ENCODE data around the gene PTPMT1.
A peak's percentile ranks its signal among the peaks of the same experiment; 100 is the strongest.
"Not testable (repeated sequence)": the region's sequence is repeated elsewhere in the genome, so short reads cannot be mapped to it uniquely, and the experiment has no call there.

Gene PTPMT1, protein sequence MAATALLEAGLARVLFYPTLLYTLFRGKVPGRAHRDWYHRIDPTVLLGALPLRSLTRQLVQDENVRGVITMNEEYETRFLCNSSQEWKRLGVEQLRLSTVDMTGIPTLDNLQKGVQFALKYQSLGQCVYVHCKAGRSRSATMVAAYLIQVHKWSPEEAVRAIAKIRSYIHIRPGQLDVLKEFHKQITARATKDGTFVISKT
- long read RNA-seq, donor 1, transcript PTPMT1-203 (2 exons, 1,014 nt), result minor isoform, 9 of 102 reads
- long read RNA-seq, donor 1, transcript PTPMT1-202 (4 exons, 768 nt), result major isoform, 54 of 102 reads
- long read RNA-seq, donor 1, transcript PTPMT1-201 (3 exons, 928 nt), result minor isoform, 21 of 102 reads
- long read RNA-seq, donor 1, transcript PTPMT1-205 (3 exons, 1,611 nt), result minor isoform, 6 of 102 reads
- long read RNA-seq, donor 1, partial matches to known transcripts, result 12 of 102 reads
- long read RNA-seq, donor 1, other reads (novel, unspliced or antisense), result 0 of 102 reads
- long read RNA-seq, donor 2, transcript PTPMT1-203 (2 exons, 1,014 nt), result minor isoform, 7 of 68 reads
- long read RNA-seq, donor 2, transcript PTPMT1-202 (4 exons, 768 nt), result major isoform, 33 of 68 reads
- long read RNA-seq, donor 2, transcript PTPMT1-205 (3 exons, 1,611 nt), result minor isoform, 8 of 68 reads
- long read RNA-seq, donor 2, transcript PTPMT1-201 (3 exons, 928 nt), result minor isoform, 14 of 68 reads
- long read RNA-seq, donor 2, partial matches to known transcripts, result 6 of 68 reads
- long read RNA-seq, donor 2, other reads (novel, unspliced or antisense), result 0 of 68 reads
- long read RNA-seq, donor 3, transcript PTPMT1-202 (4 exons, 768 nt), result major isoform, 17 of 34 reads
- long read RNA-seq, donor 3, transcript PTPMT1-201 (3 exons, 928 nt), result minor isoform, 14 of 34 reads
- long read RNA-seq, donor 3, partial matches to known transcripts, result 0 of 34 reads
- long read RNA-seq, donor 3, other reads (novel, unspliced or antisense), result 0 of 34 reads
- long read RNA-seq, donor 4, transcript PTPMT1-201 (3 exons, 928 nt), result minor isoform, 15 of 63 reads
- long read RNA-seq, donor 4, transcript PTPMT1-202 (4 exons, 768 nt), result major isoform, 19 of 63 reads
- long read RNA-seq, donor 4, transcript PTPMT1-203 (2 exons, 1,014 nt), result minor isoform, 5 of 63 reads
- long read RNA-seq, donor 4, transcript PTPMT1-205 (3 exons, 1,611 nt), result minor isoform, 5 of 63 reads
- long read RNA-seq, donor 4, partial matches to known transcripts, result 19 of 63 reads
- long read RNA-seq, donor 4, other reads (novel, unspliced or antisense), result 0 of 63 reads
- long read RNA-seq, donor 5, transcript PTPMT1-202 (4 exons, 768 nt), result major isoform, 26 of 63 reads
- long read RNA-seq, donor 5, transcript PTPMT1-203 (2 exons, 1,014 nt), result minor isoform, 5 of 63 reads
- long read RNA-seq, donor 5, transcript PTPMT1-205 (3 exons, 1,611 nt), result minor isoform, 9 of 63 reads
- long read RNA-seq, donor 5, transcript PTPMT1-201 (3 exons, 928 nt), result minor isoform, 11 of 63 reads
- long read RNA-seq, donor 5, partial matches to known transcripts, result 12 of 63 reads
- long read RNA-seq, donor 5, other reads (novel, unspliced or antisense), result 0 of 63 reads
- long read RNA-seq, donor 6, transcript PTPMT1-201 (3 exons, 928 nt), result minor isoform, 18 of 72 reads
- long read RNA-seq, donor 6, transcript PTPMT1-203 (2 exons, 1,014 nt), result minor isoform, 11 of 72 reads
- long read RNA-seq, donor 6, transcript PTPMT1-202 (4 exons, 768 nt), result major isoform, 32 of 72 reads
- long read RNA-seq, donor 6, partial matches to known transcripts, result 7 of 72 reads
- long read RNA-seq, donor 6, other reads (novel, unspliced or antisense), result 0 of 72 reads
- long read RNA-seq, donor 7, transcript PTPMT1-201 (3 exons, 928 nt), result minor isoform, 30 of 109 reads
- long read RNA-seq, donor 7, transcript PTPMT1-203 (2 exons, 1,014 nt), result minor isoform, 11 of 109 reads
- long read RNA-seq, donor 7, transcript PTPMT1-205 (3 exons, 1,611 nt), result minor isoform, 9 of 109 reads
- long read RNA-seq, donor 7, transcript PTPMT1-202 (4 exons, 768 nt), result major isoform, 48 of 109 reads
- long read RNA-seq, donor 7, partial matches to known transcripts, result 11 of 109 reads
- long read RNA-seq, donor 7, other reads (novel, unspliced or antisense), result 0 of 109 reads
- long read RNA-seq, donor 8, transcript PTPMT1-201 (3 exons, 928 nt), result minor isoform, 16 of 50 reads
- long read RNA-seq, donor 8, transcript PTPMT1-203 (2 exons, 1,014 nt), result minor isoform, 6 of 50 reads
- long read RNA-seq, donor 8, transcript PTPMT1-202 (4 exons, 768 nt), result major isoform, 23 of 50 reads
- long read RNA-seq, donor 8, transcript PTPMT1-205 (3 exons, 1,611 nt), result minor isoform, 5 of 50 reads
- long read RNA-seq, donor 8, partial matches to known transcripts, result 0 of 50 reads
- long read RNA-seq, donor 8, other reads (novel, unspliced or antisense), result 0 of 50 reads

DNA sequence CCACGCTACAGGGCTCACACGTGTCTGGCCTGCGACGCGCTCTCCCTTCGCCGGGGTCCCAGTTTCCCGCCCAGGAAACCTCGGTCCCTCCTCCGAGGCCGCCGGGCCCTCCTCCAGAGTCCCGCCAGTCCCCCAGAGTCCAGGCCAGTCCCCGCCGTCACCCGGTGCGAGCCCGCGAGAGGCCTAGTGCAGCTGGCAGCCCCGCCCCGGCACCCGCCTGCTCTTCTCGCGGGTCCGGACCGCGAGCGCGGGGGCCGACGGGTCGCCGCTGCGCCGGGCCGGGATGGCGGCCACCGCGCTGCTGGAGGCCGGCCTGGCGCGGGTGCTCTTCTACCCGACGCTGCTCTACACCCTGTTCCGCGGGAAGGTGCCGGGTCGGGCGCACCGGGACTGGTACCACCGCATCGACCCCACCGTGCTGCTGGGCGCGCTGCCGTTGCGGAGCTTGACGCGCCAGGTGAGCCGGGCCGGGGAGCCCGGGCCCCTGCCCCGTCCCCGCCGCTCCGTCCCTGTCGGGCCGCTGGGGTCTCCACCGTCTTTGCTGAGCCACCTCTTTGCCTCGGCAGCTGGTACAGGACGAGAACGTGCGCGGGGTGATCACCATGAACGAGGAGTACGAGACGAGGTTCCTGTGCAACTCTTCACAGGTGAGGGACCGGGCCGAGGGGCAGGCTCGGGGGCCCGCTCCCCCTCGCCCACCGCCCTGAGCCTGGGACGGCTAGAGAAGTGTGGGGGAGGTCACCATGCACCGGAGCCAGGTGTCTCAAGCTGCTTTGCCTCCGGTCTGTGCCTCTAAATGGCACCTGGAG lies at the start of gene PTPMT1:
Gene PTPMT1, plus strand, starts transcription at position 260 of the 809 bp plus-strand sequence. Its CDS starts 24 bp downstream, at position 284.
- DNase-seq, result peak; percentile 83

DNA sequence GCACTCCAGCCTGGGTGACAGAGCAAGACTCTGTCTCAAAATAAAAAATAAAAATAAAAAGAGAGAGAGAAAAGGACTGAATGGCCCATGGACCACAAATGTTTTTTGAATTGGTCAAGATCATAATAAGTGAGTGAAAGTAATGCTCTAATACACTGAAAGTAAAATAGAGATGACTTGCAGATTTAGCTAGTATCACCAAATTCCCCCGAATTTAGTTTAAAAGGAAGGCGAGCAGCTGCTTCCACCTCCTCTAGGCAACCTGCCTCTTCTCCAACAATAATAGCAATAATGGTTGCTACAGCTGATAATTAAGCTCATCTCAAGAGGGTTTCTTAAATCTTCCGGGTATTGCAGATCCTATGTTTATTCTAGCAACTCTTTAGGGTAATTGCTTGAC lies 49.2 kb upstream of the PTPMT1 start:
- no peak for DNase-seq

DNA sequence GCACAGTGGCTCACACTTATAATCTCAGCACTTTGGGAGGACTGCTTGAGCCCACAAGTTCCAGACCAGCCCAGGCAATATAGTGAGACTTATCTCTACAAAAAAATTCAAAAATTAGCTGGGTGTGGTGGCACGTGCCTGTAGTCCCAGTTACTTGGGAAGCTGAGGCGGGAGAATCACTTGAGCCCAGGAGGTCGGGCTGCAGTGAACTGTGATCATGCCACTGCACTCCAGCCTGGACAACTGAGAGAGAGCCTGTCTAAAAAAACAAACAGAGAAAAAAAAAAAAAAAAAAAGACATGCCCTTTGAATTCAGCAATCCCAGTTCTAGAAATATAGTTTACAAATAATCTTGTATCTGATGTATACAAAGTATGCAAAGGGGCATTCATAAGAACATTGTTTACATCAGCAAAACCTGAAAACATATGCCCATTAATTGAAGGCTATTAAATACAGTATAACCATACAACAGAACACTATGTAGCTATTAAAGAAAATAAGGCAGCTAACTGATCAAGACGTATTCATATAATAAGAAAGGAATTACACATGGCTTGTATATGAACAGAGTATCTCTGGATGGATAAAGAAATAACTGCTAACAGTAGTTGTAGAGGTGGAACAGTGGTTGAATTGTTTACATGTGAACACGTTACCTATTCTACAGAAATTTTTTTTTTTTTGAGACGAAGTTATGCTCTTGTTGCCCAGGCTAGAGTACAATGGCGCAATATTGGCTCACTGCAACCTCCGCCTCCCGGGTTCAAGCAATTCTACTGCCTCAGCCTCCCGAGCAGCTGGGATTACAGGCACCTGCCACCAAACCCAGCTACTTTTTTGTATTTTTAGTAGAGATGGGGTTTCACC lies 48.2 kb upstream of the PTPMT1 start:
- DNase-seq, result no peak

DNA sequence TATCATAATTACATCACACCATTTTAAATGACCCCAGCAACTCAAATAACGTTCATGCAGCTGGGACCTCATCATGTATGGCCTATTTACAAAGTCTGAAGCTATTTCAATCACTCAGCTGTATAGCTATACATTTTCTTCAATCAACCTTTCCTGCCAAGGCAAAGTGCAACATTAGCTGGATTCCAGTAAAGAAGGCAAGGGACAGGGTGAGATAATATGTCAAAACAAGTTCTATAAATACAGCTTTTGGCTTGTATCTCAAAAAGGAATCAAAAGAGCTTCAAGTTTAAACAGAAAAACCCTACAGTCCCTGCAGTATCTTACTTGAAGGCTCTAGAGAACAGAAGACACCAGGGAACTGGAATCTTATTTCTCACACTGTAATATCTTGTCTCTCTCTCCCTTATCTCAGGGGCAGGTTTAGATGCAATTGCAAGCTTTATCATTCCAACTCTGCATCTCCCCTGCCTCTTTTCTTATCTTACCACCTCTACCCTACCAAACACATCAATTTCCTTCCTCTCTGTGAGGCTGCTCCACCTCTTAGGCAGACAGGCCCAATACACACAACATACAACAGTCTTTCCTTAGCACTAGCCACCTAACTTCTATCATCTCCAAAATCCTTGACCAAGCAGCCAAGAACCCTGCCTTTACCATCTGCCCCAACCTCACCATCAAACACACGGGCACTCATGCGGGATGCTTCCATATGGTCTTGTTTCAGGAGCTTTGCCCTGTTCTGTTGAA lies 47.0 kb upstream of the PTPMT1 start:
- no peak for DNase-seq

DNA sequence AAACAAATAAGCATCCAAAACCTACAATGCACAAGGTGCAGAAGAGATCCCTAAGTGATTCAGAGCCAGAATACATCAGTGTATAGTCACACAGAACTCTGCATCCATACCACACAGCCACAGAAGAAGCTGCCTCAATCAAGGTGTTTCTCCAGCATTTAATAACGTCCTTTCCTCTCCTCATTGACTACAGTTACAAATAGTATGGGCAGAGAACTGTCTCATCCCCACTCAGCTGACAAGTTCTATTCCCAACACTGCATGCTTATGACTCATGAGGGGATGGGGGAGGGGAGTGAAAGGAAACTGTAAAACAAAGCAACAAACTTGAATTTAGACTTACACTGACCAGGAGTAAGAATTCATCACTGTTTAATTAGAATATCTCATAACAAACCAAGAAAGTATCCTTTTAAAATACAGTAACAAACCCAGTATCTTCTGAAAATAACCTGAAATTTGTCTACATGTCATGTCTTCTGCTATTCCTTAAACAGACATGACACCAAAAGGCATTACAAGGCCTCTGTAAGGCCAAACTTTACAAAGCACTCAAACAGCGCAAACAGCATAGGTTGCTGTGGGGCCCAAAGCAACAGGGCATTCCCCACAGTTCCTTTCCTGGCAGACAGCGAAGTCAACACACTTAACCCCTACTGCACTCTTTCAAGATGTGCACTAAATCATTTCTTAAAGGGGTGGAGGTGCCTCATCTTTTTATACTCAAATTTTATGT lies 41.7 kb upstream of the PTPMT1 start:
- no peak for DNase-seq

DNA sequence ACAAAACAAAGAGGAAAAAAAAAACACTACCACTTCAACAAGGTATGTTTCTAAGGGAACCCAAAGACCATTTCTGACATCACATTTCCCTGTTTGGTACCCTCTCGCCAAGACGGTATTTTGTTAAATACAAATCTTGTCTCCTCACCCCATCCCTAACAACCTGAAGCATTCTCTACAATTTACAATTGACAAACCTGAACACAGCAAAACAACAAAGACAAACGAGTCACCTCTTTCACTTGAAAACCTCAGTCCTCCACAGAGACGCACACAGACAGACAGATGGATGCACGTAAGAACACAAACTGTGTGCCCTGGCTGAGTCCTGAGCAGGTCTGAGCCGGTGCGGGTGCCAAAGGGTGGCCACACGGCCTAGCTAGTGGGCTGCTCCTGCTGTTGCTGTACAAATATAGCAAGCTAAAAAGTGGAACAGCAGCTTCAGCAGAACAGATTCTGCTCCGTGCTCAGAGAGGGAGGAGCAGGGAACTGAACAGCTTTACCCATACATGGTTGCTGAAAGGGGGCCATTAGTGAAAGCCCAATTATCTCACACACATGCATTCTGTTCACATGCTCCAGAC lies 41.0 kb upstream of the PTPMT1 start:
- DNase-seq, result no peak

DNA sequence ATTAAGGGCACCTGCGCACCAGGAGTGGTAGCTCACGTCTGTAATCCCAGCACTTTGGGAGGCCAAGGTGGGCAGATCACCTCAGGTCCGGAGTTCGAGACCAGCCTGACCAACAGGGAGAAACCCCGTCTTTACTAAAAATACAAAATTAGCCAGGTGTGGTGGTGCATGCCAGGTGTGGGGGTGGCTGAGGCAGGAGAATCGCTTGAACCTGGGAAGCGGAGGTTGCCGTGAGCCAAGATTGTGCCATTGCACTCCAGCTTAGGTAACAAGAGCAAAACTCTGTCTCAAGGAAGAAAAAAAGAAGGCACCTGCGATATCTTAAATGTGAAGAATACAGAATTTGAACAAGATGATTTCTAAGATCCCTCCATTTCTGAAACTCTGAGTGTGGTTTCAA lies 39.4 kb upstream of the PTPMT1 start:
- not testable (repeated sequence) for DNase-seq

DNA sequence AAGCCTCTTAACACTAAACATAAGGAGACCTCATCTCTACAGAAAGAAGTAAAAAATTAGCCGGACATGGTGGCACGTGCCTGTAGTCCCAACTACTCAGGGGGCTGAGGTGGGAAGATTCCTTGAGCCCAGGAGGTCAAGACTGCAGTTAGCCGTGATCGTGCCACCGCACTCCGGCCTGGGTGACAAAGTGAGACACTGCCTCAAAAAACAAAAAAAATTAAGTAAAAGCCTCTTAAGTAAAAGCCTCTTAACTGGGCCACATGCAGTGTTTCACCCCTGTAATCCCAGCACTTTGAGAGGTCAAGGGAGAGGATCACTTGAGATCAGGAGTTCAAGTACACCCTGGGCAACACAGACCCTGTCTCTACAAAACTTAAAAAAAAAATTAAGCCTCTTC lies 38.2 kb upstream of the PTPMT1 start:
- no peak for DNase-seq

DNA sequence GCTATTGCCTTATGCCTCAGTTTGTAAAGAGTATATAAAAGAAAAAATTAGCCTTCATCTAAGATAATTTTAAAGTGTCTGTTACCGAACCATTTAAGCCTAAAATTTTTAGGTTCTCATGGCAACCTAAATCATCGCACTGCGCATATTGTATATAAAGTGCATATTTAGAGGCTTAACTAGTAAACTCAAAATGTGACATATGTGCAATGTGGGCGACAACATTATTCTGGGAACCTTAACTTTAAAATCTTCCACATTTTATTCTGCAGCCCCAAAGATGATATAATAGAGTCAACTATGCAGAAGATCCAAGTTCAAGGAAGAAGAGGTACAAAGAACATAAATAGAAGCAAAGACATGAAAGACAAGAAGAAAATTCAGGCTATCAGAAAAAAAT lies 35.4 kb upstream of the PTPMT1 start:
- DNase-seq, result no peak

DNA sequence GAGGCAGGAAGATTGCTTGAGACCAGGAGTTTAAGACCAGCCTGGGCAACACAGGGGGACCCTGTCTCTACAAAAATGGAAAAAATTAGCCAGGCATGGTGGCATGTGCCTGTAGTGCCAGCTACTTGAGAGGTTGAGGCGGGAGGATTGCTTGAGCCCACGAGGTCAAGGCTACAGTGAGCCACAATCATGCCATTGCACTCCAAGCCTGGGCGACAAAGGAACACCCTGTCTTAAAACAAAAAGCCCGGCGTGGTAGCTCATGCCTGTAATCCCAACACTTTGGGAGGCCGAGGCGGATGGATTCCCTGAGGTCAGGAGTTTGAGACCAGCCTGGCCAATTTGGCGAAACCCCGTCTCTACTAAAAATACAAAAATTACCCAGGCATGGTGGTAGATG lies 34.7 kb upstream of the PTPMT1 start:
- DNase-seq, result not testable (repeated sequence)

DNA sequence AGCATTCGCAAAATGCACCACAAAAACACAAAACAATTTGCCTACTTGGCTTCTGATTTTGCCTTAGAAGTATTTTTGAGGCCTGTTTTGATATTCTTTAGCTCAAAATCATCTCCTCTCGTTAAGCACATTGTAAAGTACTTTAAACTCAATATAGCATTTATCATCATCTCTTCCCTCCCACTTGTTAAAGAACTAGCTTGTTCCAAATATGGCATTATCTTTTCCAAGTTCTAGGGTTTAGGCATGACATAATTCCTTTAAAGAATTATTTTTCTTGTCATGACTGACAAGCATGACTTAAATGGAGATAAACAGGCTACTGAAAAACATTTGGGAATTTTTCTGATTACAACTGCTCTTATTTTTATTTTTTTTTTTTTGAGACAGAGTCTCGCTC lies 33.7 kb upstream of the PTPMT1 start:
- DNase-seq, result no peak

DNA sequence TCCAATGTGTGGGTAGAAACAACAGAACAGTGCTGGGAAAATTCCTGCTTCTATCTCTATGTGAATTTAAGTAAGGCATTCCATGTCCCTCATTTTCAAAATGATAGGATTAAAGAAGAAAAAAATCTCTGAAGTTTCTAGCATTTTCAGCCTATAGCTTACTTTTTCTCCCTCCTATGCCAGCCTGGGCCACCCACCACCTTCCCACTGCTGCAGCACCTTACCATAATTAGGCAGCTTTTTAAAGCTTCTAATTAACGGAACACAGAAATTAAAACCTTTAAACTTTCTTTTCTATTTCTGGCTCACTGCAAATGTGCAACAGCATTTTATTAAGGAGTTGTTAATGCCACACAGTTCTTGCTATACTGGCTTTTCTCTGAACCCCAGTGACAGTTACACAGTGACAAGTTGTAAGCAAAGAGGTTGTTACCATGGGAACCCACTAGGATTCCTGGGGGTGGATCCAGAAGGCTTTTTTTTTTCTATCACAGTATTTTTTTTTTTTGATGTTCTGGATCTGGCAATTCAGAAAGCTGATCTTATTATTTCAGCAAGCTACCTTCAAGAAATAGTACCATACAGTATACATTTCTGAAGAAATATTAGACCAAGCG lies 32.7 kb upstream of the PTPMT1 start:
- no peak for DNase-seq

DNA sequence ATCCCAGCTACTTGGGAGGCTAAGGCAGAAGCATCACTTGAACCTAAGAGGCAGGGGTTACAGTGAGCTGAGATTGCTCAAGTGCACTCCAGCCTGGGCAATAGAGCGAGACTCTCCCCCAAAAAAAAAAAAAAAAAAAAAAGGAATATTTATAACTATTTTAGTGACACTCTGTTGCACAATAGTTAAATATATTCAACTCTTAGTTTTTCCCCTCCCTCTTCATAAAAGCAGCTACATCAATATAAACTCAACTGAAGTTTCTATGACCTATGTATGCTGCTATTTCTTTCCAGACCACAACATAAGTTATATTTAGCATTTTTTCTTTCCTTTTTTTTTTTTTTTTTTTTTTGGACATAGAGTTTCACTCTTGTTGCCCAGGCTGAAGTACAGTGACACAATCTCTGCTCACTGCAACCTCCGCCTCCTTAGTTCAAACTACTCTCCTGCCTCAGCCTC lies 31.7 kb upstream of the PTPMT1 start:
- no peak for DNase-seq

DNA sequence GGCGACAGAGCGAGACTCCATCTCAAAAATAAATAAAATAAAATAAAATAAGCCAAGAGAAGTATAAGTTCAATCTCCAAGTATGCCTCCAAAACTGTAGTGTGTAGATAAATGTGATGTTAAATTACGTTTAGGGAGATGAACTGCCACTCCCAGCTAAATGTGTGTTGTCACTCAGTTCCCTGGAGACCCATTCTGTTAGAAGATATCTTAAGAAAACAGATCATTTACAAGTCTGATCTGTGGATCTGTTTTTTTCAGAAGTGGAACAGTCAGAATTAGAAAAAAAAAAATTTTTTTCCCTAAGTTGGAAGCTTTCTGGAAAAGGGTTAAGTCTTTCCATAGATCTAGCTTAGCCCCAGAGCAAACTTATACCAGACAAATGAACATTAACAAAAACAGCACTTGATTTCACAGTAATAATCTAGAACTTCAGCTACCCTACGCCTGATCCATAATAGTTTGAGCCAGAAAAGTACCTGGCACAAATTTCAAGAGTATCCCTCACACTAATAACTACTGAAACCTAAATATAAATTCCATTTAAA lies 30.6 kb upstream of the PTPMT1 start:
- no peak for DNase-seq

DNA sequence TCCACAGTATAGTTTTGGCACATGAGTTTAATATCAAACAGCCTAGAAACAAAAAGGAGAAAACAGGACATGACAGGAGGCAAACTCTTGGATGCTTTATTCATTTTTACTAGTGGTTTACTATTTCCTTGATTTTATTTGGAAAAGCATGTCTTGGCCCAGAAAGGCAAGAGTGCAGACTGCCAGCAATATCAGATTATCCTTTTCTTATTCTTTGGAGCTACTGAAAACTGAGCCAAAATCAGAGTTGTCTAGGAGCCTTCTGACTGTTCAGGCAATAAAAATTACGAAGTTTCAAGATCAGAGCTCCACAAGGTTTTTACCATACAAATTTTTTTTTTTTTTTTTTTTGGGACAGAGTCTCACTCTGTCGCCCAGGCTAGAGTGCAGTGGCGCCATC lies 28.5 kb upstream of the PTPMT1 start:
- DNase-seq, result no peak
